ENCODE measurements around the gene FGD3. TPM values are rescaled to one million over a fixed set of nuclear protein-coding genes. Genes with fewer than 3 reads are reported as not detected.
"Not testable (repeated sequence)": the region's sequence is repeated elsewhere in the genome, so short reads cannot be mapped to it uniquely, and the experiment has no call there.

The FGD3 gene
- total RNA-seq, 2 donors from 2014 or later: 49.7 to 61.0 TPM

GRCh38 chr9:93009337-93010015, 62.2 kb downstream of the FGD3 start:
- DNase-seq (ENCODE audit: low spot score in 2 of 2): peak in 1 of 2 donors; percentile 34
- no peak for ATAC-seq
- H3K27ac Mint-ChIP-seq: peak overlapping the region in 1 of 2 donors; percentile 79
- H3K36me3 Mint-ChIP-seq: peaks cover 12 to 21% of the 10 kb centered on the region in 2 donors
- H3K9me3 Mint-ChIP-seq: no peaks in the 10 kb centered on the region

DNA sequence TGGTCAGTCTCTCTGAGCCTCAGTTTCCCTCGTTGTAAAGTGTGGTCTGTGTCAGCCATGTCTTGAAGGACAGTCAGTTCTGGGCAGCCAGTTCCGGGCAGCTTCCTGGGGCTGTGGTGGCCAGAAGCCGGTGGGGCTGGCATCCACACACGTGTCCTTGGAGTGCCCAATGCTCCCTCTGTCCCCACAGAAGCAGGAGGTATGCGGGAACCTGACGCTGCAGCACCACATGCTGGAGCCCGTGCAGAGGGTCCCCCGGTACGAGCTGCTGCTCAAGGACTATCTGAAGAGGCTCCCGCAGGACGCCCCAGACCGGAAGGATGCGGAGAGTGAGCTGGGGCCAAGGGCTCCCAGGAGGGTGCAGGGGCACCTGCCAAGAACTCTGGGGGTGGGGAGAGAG, 62.7 kb downstream of the FGD3 start:
- DNase-seq (ENCODE audit: low spot score in 2 of 2) (peak in 1 of 2 donors; percentile 31), ATAC-seq (no peak)
- Mint-ChIP-seq H3K27ac (peak overlapping the region; percentile 75 to 79), H3K9me3 (no peaks in the 10 kb centered on the region), H3K36me3 (peaks cover 12 to 20% of the 10 kb centered on the region in 2 donors)

DNA sequence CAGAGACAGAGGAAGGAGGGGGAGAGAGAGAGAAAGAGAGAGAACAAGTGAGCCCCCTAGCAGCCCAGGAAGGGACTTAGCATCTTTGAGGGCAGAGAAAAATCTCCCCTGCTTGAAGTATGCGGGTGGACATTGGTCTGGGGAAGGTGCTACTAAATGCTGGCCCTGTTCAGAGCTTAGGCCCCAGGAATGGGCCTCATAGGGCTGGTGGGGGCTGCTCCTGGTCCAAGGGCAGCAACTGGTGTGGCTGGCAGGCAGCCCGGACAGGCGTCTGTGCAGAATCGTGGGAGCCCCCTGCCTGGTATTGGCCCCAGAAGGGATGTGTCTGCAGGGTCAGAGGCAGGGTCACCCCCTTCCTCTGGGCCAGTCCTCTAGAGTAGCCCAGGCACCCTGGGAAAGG, 63.4 kb downstream of the FGD3 start:
- Mint-ChIP-seq H3K9me3 (no peaks in the 10 kb centered on the region), H3K27ac (peak overlapping the region; percentile 75 to 79), H3K36me3 (peaks cover 11 to 18% of the 10 kb centered on the region in 2 donors)
- no peak for DNase-seq (ENCODE audit: low spot score in 2 of 2)
- peak in 1 of 2 donors; percentile 26 for ATAC-seq

- H3K36me3 Mint-ChIP-seq: peaks cover 8 to 14% of the 10 kb centered on the region in 2 donors
- no peak for ATAC-seq
- peak in 1 of 2 donors; percentile 48 for DNase-seq (ENCODE audit: low spot score in 2 of 2)
- no peaks in the 10 kb centered on the region for H3K9me3 Mint-ChIP-seq
- H3K27ac Mint-ChIP-seq: peak overlapping the region; percentile 55 to 79
Measured at GRCh38 chr9:93011114-93011513, 63.8 kb downstream of the FGD3 start.

DNA sequence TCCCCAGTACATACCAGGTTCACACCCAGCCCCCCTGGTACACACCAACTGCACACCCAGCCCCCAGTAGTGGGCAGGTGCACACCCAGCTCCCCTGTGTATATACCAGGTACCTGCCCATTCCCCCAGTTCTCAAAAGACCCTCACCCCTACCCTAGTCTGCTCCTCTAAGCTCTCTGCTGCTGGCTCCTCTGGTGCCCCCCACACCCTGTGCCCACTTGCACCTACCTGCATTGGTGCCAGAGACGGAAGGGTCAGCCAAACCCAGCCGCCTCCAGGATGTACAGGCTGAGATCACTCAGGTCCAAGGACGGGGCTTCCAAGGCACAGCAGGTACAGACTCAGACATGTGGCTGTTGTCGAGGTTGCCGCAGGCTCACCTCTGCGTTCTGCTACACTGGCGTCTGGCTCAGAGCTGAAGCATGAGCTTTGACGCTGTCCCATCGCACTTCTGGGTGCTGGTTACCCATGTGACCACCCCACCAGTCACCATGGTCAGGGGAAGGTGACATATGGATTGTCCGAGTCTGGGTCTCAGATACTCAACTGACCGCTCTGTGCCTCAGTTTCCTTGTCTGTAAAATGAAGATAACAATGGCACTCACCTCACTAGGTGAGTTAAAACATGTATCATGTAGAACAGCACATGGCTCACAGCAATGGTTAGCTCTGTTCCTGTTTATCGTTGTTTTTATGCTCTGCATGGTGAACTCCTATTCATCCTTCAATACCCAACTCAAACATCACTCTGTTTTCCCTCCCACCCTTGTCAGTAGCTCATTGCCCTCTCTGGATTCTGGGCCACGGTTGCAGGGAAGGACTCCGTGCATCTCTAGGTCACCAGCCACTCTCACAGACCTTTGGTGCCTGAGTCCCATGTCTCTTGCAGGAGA, 65.9 kb downstream of the FGD3 start:
- Mint-ChIP-seq H3K9me3 (no peaks in the 10 kb centered on the region), H3K27ac (peak overlapping the region; percentile 58 to 76), H3K36me3 (peaks cover 8 to 12% of the 10 kb centered on the region in 2 donors)
- DNase-seq (ENCODE audit: low spot score in 2 of 2): peak in 1 of 2 donors; percentile 26
- ATAC-seq: peak in 1 of 2 donors; percentile 8

DNA sequence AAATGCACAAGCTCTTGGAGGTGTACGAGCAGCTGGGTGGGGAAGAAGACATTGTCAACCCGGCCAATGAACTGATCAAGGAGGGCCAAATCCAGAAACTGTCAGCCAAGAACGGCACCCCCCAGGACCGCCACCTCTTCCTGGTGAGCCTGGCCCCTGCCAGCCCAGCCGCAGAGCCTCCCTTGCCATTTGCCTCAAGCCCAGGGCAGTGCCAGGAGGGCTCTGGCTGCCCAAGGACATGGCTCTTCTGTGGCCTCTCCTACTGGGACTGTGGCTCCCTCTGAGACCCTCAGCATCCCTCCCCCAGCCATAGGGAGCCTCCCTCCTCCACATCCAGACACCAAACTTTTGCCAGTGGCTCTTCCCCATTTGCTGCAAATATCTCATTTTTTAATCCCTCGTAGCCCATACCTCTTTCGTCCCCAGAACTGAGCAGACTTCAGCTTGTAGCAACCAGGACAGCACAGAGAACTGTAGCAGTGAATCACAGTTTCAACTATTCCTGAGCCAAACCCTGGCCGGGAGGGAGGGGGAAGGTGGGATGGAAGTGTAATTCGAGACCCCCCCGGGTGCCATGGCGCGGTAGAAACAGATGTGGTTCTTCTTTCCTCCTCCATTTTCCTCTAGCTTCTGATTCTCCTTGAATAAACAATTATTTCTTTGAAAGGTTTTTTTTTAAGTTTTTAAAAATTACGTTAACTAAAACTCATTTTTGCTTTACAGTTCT, 66.7 kb downstream of the FGD3 start:
- Mint-ChIP-seq H3K36me3 (peaks cover 8 to 20% of the 10 kb centered on the region in 2 donors), H3K27ac (peak overlapping the region; percentile 58 to 76), H3K9me3 (no peaks in the 10 kb centered on the region)
- ATAC-seq (no peak), DNase-seq (ENCODE audit: low spot score in 2 of 2) (peak in 1 of 2 donors; percentile 34)

GRCh38 chr9:93015190-93015589, 67.9 kb downstream of the FGD3 start:
- H3K36me3 Mint-ChIP-seq: peaks cover 8 to 27% of the 10 kb centered on the region in 2 donors
- ATAC-seq, H3K9me3 Mint-ChIP-seq, H3K27ac Mint-ChIP-seq: not testable (repeated sequence)
- DNase-seq (ENCODE audit: low spot score in 2 of 2): peak in 1 of 2 donors; percentile 9

GRCh38 chr9:93017621-93018020, 70.3 kb downstream of the FGD3 start:
- Mint-ChIP-seq H3K36me3 (peaks cover 8 to 33% of the 10 kb centered on the region in 2 donors), H3K27ac (peak overlapping the region; percentile 4 to 86), H3K9me3 (no peaks in the 10 kb centered on the region)
- DNase-seq (ENCODE audit: low spot score in 2 of 2) (no peak), ATAC-seq (no peak)

DNA sequence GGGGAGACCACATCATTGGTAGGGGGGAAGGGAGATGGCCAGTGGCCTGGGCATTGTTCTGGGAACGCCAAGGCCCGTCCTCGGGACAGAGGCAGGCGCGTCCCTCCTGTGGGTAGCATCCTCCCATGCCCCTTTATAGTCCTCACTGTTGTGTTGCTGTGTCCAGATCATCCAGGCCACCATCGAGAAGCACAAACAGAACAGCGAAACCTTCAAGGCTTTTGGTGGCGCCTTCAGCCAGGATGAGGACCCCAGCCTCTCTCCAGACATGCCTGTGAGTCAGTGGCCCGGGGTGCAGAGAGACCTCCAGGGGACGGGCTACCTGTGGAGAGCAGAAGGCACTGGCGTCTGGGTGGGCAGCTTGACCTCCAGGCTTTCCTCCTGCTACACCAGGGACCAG, 72.8 kb downstream of the FGD3 start:
- Mint-ChIP-seq H3K36me3 (peaks cover 0 to 30% of the 10 kb centered on the region in 2 donors), H3K9me3 (no peaks in the 10 kb centered on the region), H3K27ac (peak overlapping the region; percentile 36 to 66)
- DNase-seq (ENCODE audit: low spot score in 2 of 2) (peak in 1 of 2 donors; percentile 53), ATAC-seq (no peak)

GRCh38 chr9:93020771-93021670, 73.7 kb downstream of the FGD3 start:
- DNase-seq (ENCODE audit: low spot score in 2 of 2): peak in 1 of 2 donors; percentile 72
- Mint-ChIP-seq H3K9me3 (no peaks in the 10 kb centered on the region), H3K27ac (peak overlapping the region; percentile 81 to 86), H3K36me3 (peaks cover 0 to 30% of the 10 kb centered on the region in 2 donors)
- ATAC-seq: peak; percentile 42 to 85

DNA sequence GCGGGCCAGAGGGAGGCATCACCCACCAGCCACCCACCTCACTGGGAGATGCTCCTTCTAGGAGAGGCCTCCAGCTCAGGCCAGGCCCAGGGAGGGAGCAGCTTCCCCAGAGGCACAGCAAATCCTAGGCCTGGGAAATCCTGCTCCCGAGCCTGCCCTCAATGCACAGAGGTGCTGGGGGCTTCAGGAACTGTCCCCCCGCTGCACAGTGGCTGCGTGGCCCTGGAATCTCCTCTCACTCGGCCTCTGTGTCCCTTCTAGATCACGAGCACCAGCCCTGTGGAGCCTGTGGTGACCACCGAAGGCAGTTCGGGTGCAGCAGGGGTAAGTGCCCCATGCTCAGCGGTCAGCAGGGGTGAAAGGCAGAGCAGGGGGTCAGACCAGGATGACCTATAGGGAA, 74.7 kb downstream of the FGD3 start:
- DNase-seq (ENCODE audit: low spot score in 2 of 2): no peak
- Mint-ChIP-seq H3K9me3 (no peaks in the 10 kb centered on the region), H3K27ac (peak overlapping the region; percentile 74 to 86), H3K36me3 (peaks cover 0 to 30% of the 10 kb centered on the region in 2 donors)
- no peak for ATAC-seq

GRCh38 chr9:93022721-93023520, 75.6 kb downstream of the FGD3 start:
- Mint-ChIP-seq H3K36me3 (peaks cover 0 to 35% of the 10 kb centered on the region in 2 donors), H3K9me3 (no peaks in the 10 kb centered on the region), H3K27ac (peak overlapping the region; percentile 74 to 86)
- DNase-seq (ENCODE audit: low spot score in 2 of 2) (no peak), ATAC-seq (no peak)

GRCh38 chr9:93023521-93023815, 76.1 kb downstream of the FGD3 start:
- no peak for ATAC-seq
- H3K9me3 Mint-ChIP-seq: no peaks in the 10 kb centered on the region
- H3K36me3 Mint-ChIP-seq: peaks cover 0 to 30% of the 10 kb centered on the region in 2 donors
- DNase-seq (ENCODE audit: low spot score in 2 of 2): no peak
- peak overlapping the region; percentile 22 to 86 for H3K27ac Mint-ChIP-seq

DNA sequence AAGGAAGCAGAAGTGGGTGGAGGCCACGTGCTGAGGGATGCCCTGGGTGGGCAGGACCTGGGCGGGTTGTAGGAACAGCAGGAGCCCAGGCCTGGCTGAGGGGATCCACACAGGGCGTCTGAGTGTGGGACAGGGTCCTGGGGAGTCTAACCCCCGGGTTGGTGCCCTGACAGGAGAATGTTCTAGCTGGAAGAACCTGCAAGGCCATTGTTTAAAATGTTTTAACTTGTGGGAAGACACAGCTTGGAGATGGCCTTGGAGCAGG, 77.3 kb downstream of the FGD3 start:
- peaks cover 4 to 19% of the 10 kb centered on the region in 2 donors for H3K36me3 Mint-ChIP-seq
- no peak for ATAC-seq
- no peak for DNase-seq (ENCODE audit: low spot score in 2 of 2)
- H3K27ac Mint-ChIP-seq: peak overlapping the region; percentile 86 to 88
- no peaks in the 10 kb centered on the region for H3K9me3 Mint-ChIP-seq

DNA sequence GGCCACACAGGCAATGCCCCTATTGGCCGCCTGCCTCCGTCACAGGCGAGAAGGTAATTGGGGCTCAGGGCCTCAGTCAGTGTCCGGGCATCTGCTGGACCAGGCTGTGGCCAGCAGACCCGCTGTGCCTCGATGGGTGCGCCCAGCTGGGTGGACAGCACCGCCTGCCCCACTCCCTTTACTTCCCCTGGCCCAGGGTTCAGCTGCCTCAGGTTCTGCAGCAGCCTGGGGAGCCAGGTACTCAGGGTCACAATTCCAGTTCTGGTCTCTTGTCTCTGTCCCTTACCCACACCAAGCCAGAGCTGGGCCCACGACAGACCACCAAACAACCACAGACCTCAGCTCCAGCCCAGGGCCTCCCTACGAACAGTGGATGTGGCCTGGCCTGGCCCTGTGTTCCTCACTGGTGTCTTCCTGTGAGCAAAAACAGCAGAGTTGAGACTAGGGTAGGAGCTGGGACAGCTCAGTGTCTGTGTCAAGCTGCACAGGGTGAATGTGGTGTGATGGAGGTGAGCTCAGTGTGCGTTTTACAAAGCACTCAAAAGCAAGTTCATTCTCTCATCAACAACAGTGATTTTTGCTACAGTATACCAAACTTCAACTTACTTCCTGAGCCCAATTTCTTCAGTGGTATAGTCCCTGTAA, 77.8 kb downstream of the FGD3 start:
- peak overlapping the region; percentile 86 to 95 for H3K27ac Mint-ChIP-seq
- no peaks in the 10 kb centered on the region for H3K9me3 Mint-ChIP-seq
- DNase-seq (ENCODE audit: low spot score in 2 of 2) (no peak), ATAC-seq (no peak)
- peaks cover 7 to 22% of the 10 kb centered on the region in 2 donors for H3K36me3 Mint-ChIP-seq

Data from activated naive CD4-positive, alpha-beta T cell treated with anti-CD3 and anti-CD28 coated beads, Interleukin-2, amount 50 U/mL, for 72 hours (primary cell).